OCI-LY7 (cell line): Measurements from ENCODE around the gene IGFBP3. TPM values are rescaled to one million over a fixed set of nuclear protein-coding genes. Genes with fewer than 3 reads are reported as not detected.

Experiments
- BruUV-seq: library from RNA; stranded (reverse); fragments of 400-500 nt; replicated peaks from 2 replicates; lab custom pipeline; 2021; lab: Mats Ljungman, UMichigan
- CTCF ChIA-PET: fragments of 300-600 bp; sonication (Branson Sonifier 250); formaldehyde crosslinking; loops from one replicate; lab custom pipeline; 2022; ENCODE audit warnings: antibody characterized with exemption; ENCODE audit not compliant: unreplicated experiment; lab: Charles Lee
- POLR2A ChIA-PET: fragments of 300-600 bp; sonication (Branson Sonifier 250); formaldehyde crosslinking; loops from one replicate; lab custom pipeline; 2022; ENCODE audit warnings: antibody characterized with exemption; lab: Charles Lee
- DNase-seq: peaks from one replicate; pipeline ENCODE4 v3.0.0-alpha.2; 2015; ENCODE audit warnings: low spot score
- H2AFZ ChIP-seq: fragments of 200-600 bp; sonication (generic), shearing (Covaris generic); 2 replicates; pipeline ENCODE4 v1.6.1; 2014; ENCODE audit warnings: mild to moderate bottlenecking, antibody characterized with exemption, low read length, moderate library complexity
- H3K27ac ChIP-seq: fragments of 200-600 bp; sonication (generic); 2 replicates; pipeline ENCODE4 v1.5.1; 2014; ENCODE audit warnings: mixed run types, low read depth, mild to moderate bottlenecking, moderate library complexity, low read length, inconsistent platforms; ENCODE audit not compliant: poor library complexity, severe bottlenecking
- H3K36me3 ChIP-seq: fragments of 200-600 bp; sonication (generic); 2 replicates; pipeline ENCODE4 v1.6.1; 2014; ENCODE audit warnings: mild to moderate bottlenecking, antibody characterized with exemption, low read length, moderate library complexity, mixed read lengths; ENCODE audit not compliant: insufficient read depth
- H3K4me1 ChIP-seq: fragments of 200-600 bp; sonication (generic); 2 replicates; pipeline ENCODE4 v1.5.1; 2014; ENCODE audit warnings: mild to moderate bottlenecking, low read length; ENCODE audit not compliant: insufficient read depth, poor library complexity, severe bottlenecking
- H3K4me2 ChIP-seq: fragments of 200-600 bp; sonication (generic); 2 replicates; pipeline ENCODE4 v1.6.1; 2014; ENCODE audit warnings: mild to moderate bottlenecking, low read length
- H3K4me3 ChIP-seq: fragments of 200-600 bp; sonication (generic); 2 replicates; pipeline ENCODE4 v1.5.1; 2014; ENCODE audit warnings: mild to moderate bottlenecking, low read depth, low read length; ENCODE audit not compliant: poor library complexity, severe bottlenecking
- H3K79me2 ChIP-seq: fragments of 200-600 bp; sonication (generic); 2 replicates; pipeline ENCODE4 v1.6.1; 2016; ENCODE audit warnings: low read depth, mild to moderate bottlenecking, low read length, moderate library complexity, mixed read lengths; ENCODE audit not compliant: insufficient read depth
- H3K9me2 ChIP-seq: fragments of 200-600 bp; sonication (generic); 2 replicates; pipeline ENCODE4 v1.6.1; 2016; ENCODE audit warnings: mild to moderate bottlenecking, low read length, mixed read lengths; ENCODE audit not compliant: insufficient read depth
- H3K9me3 ChIP-seq: fragments of 200-600 bp; sonication (generic); 2 replicates; pipeline ENCODE4 v1.6.1; 2014; ENCODE audit warnings: mild to moderate bottlenecking, mixed run types, low read length, mixed read lengths
- H4K20me1 ChIP-seq: fragments of 200-600 bp; sonication (generic); 2 replicates; pipeline ENCODE4 v1.6.1; 2014; ENCODE audit warnings: mild to moderate bottlenecking, antibody characterized with exemption, low read length, moderate library complexity, mixed read lengths; ENCODE audit not compliant: insufficient read depth
- EZH2phosphoT487 ChIP-seq: fragments of 200-600 bp; sonication (generic); IDR thresholded peaks from 2 replicates; pipeline ENCODE4 v1.6.1; 2018; ENCODE audit warnings: low read depth, borderline replicate concordance, mild to moderate bottlenecking, mixed run types, antibody characterized with exemption, low read length, moderate library complexity, mixed read lengths
- intact Hi-C: fragments of 100-400 bp; cut with micrococcal nuclease; formaldehyde crosslinking; loops from one replicate; pipeline ENCODE4 v1.10.0; 2022; ENCODE audit not compliant: unreplicated experiment
- total RNA-seq, 2 experiments: library from RNA; depleted of rRNA in 1 of 2; stranded (reverse); fragments of >200 nt in 1 of 2; shearing (Covaris generic) in 1 of 2; gene quantifications; 2 replicates each; pipeline ENCODE4 v1.2.3, GENCODE V29; 2014 to 2022
- TF ChIP-seq, protein P1 (sequence below): fragments of 200-600 bp; sonication (generic); conservative IDR thresholded peaks from 2 replicates; pipeline ENCODE4 v1.5.1; 2014; ENCODE audit warnings: mild to moderate bottlenecking, antibody characterized with exemption, low read length, moderate library complexity, mixed read lengths

The IGFBP3 gene
- total RNA-seq, 2 experiments from 2014 or later: not detected

DNA sequence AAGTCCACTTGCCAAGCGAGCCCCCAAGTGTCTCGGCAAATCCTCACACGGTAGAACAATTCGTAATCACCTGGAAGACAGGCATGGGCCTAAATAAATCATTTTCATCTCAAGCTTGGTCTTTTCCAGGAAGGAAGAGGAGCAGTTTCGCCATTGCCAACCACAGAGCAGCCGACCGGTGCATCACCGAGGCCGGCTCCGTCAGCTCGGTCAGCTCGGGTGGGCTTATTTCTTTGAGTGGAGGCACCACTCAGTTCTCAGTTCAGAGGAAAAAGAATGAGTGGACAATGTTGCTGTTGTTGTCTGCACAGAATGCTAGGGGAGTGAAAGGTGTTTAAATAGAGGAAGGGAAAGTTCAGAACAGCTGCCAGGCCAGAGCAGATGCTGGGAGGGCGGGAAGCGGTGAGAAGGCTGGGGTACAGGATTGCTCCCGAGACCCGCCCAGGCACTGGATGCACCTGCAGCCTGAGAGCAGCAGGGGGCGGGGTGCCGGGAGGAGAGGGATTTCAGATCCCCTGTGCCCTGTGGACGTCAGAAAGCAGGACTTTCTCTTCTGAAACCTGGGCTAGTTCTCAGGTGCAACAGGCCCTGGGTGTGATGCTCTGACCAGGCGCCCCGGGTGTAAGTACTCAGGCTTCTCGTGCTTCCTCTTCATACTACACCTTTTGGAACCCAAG lies 17.7 kb upstream of the IGFBP3 start:
- no peak overlapping the region for H3K4me3 ChIP-seq
- no peaks in the 10 kb centered on the region for H4K20me1 ChIP-seq
- H2AFZ ChIP-seq: no peak overlapping the region
- ChIA-PET CTCF (no interaction called here), POLR2A (no interaction called here)
- no peak overlapping the region for H3K27ac ChIP-seq
- H3K4me1 ChIP-seq: no peaks in the 10 kb centered on the region
- BruUV-seq: no TSS peak
- TF ChIP-seq EZH2phosphoT487: no peak
- TF ChIP-seq, protein P1, sequence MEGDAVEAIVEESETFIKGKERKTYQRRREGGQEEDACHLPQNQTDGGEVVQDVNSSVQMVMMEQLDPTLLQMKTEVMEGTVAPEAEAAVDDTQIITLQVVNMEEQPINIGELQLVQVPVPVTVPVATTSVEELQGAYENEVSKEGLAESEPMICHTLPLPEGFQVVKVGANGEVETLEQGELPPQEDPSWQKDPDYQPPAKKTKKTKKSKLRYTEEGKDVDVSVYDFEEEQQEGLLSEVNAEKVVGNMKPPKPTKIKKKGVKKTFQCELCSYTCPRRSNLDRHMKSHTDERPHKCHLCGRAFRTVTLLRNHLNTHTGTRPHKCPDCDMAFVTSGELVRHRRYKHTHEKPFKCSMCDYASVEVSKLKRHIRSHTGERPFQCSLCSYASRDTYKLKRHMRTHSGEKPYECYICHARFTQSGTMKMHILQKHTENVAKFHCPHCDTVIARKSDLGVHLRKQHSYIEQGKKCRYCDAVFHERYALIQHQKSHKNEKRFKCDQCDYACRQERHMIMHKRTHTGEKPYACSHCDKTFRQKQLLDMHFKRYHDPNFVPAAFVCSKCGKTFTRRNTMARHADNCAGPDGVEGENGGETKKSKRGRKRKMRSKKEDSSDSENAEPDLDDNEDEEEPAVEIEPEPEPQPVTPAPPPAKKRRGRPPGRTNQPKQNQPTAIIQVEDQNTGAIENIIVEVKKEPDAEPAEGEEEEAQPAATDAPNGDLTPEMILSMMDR: peak; percentile 24; the same call in 1 of the 2 replicates
- H3K4me2 ChIP-seq: no peak overlapping the region
- DNase-seq: no peak
- no peaks in the 10 kb centered on the region for H3K79me2 ChIP-seq
- intact Hi-C loops: no loop called here
- no peaks in the 10 kb centered on the region for H3K9me2 ChIP-seq
- no peaks in the 10 kb centered on the region for H3K9me3 ChIP-seq
- H3K36me3 ChIP-seq: no peaks in the 10 kb centered on the region

DNA sequence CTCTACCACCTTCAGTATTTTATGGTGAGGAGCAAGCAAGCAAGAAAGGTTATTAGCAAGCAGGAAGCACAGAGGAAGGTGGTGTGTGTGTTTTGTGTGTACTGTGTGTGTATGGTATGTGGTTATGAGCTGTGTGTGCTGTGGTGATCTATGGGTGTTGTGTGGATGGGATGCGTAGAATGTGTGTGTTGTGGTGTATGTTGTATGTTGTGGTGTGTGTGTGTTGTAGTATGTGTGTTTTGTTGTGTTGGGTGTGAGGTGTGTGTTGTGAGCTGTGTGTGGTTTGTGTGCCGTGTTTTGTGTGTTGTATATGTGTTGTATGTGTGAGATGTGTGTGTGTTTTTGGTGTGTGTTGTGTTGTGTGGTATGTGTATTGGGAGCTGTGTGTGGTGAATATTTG lies 16.8 kb upstream of the IGFBP3 start:
- Histone ChIP-seq H4K20me1 (no peaks in the 10 kb centered on the region), H3K4me2 (no peak overlapping the region), H2AFZ (no peak overlapping the region), H3K27ac (no peak overlapping the region), H3K36me3 (no peaks in the 10 kb centered on the region), H3K79me2 (no peaks in the 10 kb centered on the region), H3K4me1 (no peaks in the 10 kb centered on the region), H3K9me2 (no peaks in the 10 kb centered on the region), H3K9me3 (no peaks in the 10 kb centered on the region), H3K4me3 (no peak overlapping the region)
- POLR2A ChIA-PET: no interaction called here
- intact Hi-C loops: no loop called here
- BruUV-seq: no TSS peak
- no peak for DNase-seq
- CTCF ChIA-PET: no interaction called here
- TF ChIP-seq EZH2phosphoT487: no peak
- TF ChIP-seq, protein P1: no peak

DNA sequence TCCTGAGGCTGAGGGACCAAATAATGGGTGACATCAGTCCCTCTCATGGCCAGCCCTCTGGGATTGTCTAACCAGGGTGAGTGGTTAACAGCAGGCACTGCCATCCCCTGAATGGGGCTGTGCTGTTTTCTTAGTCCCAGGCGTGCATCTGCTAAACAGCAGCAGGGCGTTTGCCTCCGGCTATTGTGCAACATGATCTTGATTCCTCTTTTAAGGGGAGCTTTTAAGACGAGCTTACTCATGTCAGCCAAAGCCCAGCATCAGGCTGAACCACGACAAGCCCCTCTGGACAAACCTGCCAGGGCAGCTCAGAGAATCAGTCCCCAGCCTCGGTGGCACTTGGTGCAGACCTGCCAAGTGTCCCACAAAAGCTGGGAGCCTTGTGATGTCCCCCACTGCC lies 16.2 kb upstream of the IGFBP3 start:
- TF ChIP-seq EZH2phosphoT487: no peak
- TF ChIP-seq, protein P1: no peak
- no peaks in the 10 kb centered on the region for H3K4me1 ChIP-seq
- no peak overlapping the region for H2AFZ ChIP-seq

More for the DNA sequence above, 16.2 kb upstream of the IGFBP3 start:
- no peaks in the 10 kb centered on the region for H3K36me3 ChIP-seq
- H3K9me2 ChIP-seq: no peaks in the 10 kb centered on the region
- no peaks in the 10 kb centered on the region for H3K79me2 ChIP-seq
- no peak for DNase-seq
- no peak overlapping the region for H3K4me3 ChIP-seq
- CTCF ChIA-PET: no interaction called here
- H3K9me3 ChIP-seq: no peaks in the 10 kb centered on the region
- H3K4me2 ChIP-seq: no peak overlapping the region
- no peak overlapping the region for H3K27ac ChIP-seq
- BruUV-seq: no TSS peak
- H4K20me1 ChIP-seq: no peaks in the 10 kb centered on the region
- intact Hi-C loops: no loop called here
- POLR2A ChIA-PET: no interaction called here
